Loucy (cell line): ENCODE data around the gene ABCA1.
"Not testable (repeated sequence)": the region's sequence is repeated elsewhere in the genome, so short reads cannot be mapped to it uniquely, and the experiment has no call there.

Experiments
- H2AFZ ChIP-seq: fragments of 200-600 bp; sonication (generic); 2 replicates; pipeline ENCODE4 v1.6.0; 2016; ENCODE audit warnings: antibody characterized with exemption, mild to moderate bottlenecking, low read length, moderate library complexity
- H3F3A ChIP-seq: fragments of 200-600 bp; 2 replicates; pipeline ENCODE4 v1.6.0; 2016; ENCODE audit warnings: antibody characterized with exemption, low read depth, mild to moderate bottlenecking
- H3K27me3 ChIP-seq: fragments of 200-600 bp; sonication (generic); 2 replicates; pipeline ENCODE4 v1.6.1; 2014; ENCODE audit warnings: low read length, mild to moderate bottlenecking; ENCODE audit not compliant: insufficient read depth, poor library complexity, severe bottlenecking
- H3K36me3 ChIP-seq: fragments of 200-600 bp; sonication (generic); 2 replicates; pipeline ENCODE4 v1.6.1; 2016; ENCODE audit warnings: low read length; ENCODE audit not compliant: insufficient read depth
- H3K4me1 ChIP-seq: fragments of 200-600 bp; sonication (generic); 2 replicates; pipeline ENCODE4 v1.5.1; 2014; ENCODE audit warnings: low read length, mild to moderate bottlenecking; ENCODE audit not compliant: insufficient read depth, poor library complexity, severe bottlenecking
- H3K4me2 ChIP-seq: fragments of 200-600 bp; sonication (generic); 2 replicates; pipeline ENCODE4 v1.6.0; 2014; ENCODE audit warnings: antibody characterized with exemption, low read length, low read depth, mild to moderate bottlenecking; ENCODE audit not compliant: poor library complexity, severe bottlenecking
- H3K4me3 ChIP-seq: fragments of 200-600 bp; sonication (generic); 2 replicates; pipeline ENCODE4 v1.5.1; 2014; ENCODE audit warnings: low read length, mild to moderate bottlenecking, mixed read lengths; ENCODE audit not compliant: poor library complexity, severe bottlenecking
- H3K79me2 ChIP-seq: fragments of 200-600 bp; sonication (generic); 2 replicates; pipeline ENCODE4 v1.6.1; 2014; ENCODE audit warnings: low read length; ENCODE audit not compliant: insufficient read depth
- H3K9ac ChIP-seq: fragments of 200-600 bp; sonication (generic); 2 replicates; pipeline ENCODE4 v1.6.0; 2014; ENCODE audit warnings: mild to moderate bottlenecking, low read depth, low read length, moderate library complexity; ENCODE audit not compliant: poor library complexity, severe bottlenecking
- H3K9me2 ChIP-seq: fragments of 200-600 bp; sonication (generic); replicated peaks from 2 replicates; pipeline ENCODE4 v1.6.1; 2016; ENCODE audit warnings: low read depth, low read length, mixed read lengths
- H3K9me3 ChIP-seq: fragments of 200-600 bp; sonication (generic); 2 replicates; pipeline ENCODE4 v1.6.1; 2014; ENCODE audit warnings: mild to moderate bottlenecking, antibody characterized with exemption, low read length, low read depth; ENCODE audit not compliant: insufficient read depth
- H4K20me1 ChIP-seq: fragments of 200-600 bp; sonication (generic); 2 replicates; pipeline ENCODE4 v1.6.0; 2014; ENCODE audit warnings: antibody characterized with exemption, low read length, mild to moderate bottlenecking; ENCODE audit not compliant: insufficient read depth, poor library complexity, severe bottlenecking
- EZH2phosphoT487 ChIP-seq: fragments of 200-600 bp; IDR thresholded peaks from 2 replicates; pipeline ENCODE4 v1.6.1; 2018; ENCODE audit warnings: antibody characterized with exemption, mild to moderate bottlenecking, moderate library complexity, borderline replicate concordance
- TF ChIP-seq, protein P1 (sequence below): fragments of 200-600 bp; sonication (generic); conservative IDR thresholded peaks from 2 replicates; pipeline ENCODE4 v1.5.1; 2014; ENCODE audit warnings: mild to moderate bottlenecking, antibody characterized with exemption, low read length

Gene ABCA1

DNA sequence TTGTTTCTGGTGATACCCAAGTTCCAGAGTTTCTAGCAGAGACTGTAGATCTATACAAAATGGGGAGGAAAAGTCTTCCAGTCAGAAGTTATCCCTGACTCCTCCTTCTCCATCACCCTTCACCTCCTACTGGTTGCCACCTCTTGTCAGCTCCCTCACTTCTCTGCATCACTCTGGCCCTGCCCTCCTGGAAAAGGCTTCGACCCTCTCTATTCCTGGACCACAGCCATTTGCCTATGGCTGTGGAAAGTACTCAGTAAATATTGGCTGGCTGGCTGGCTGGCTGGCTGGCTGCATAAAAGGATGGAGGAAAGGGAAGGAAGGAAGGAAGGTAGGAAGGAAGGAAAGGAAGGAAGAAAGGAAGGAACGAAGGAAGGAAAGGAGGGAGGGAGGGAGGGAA lies 32.7 kb upstream of the ABCA1 start:
- no peak overlapping the region for H2AFZ ChIP-seq
- H3K4me2 ChIP-seq, result no peak overlapping the region
- no peaks in the 10 kb centered on the region for H4K20me1 ChIP-seq
- no peaks in the 10 kb centered on the region for H3K36me3 ChIP-seq
- no peaks in the 10 kb centered on the region for H3K9me2 ChIP-seq
- H3K79me2 ChIP-seq, result no peaks in the 10 kb centered on the region
- H3F3A ChIP-seq, result no peaks in the 10 kb centered on the region
- H3K9ac ChIP-seq, result no peak overlapping the region
- no peak overlapping the region for H3K4me3 ChIP-seq
- H3K9me3 ChIP-seq, result no peaks in the 10 kb centered on the region
- H3K27me3 ChIP-seq, result no peaks in the 10 kb centered on the region
- TF ChIP-seq, protein P1, sequence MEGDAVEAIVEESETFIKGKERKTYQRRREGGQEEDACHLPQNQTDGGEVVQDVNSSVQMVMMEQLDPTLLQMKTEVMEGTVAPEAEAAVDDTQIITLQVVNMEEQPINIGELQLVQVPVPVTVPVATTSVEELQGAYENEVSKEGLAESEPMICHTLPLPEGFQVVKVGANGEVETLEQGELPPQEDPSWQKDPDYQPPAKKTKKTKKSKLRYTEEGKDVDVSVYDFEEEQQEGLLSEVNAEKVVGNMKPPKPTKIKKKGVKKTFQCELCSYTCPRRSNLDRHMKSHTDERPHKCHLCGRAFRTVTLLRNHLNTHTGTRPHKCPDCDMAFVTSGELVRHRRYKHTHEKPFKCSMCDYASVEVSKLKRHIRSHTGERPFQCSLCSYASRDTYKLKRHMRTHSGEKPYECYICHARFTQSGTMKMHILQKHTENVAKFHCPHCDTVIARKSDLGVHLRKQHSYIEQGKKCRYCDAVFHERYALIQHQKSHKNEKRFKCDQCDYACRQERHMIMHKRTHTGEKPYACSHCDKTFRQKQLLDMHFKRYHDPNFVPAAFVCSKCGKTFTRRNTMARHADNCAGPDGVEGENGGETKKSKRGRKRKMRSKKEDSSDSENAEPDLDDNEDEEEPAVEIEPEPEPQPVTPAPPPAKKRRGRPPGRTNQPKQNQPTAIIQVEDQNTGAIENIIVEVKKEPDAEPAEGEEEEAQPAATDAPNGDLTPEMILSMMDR, result no peak
- TF ChIP-seq EZH2phosphoT487, result no peak
- H3K4me1 ChIP-seq, result peaks cover 22% of the 10 kb centered on the region

DNA sequence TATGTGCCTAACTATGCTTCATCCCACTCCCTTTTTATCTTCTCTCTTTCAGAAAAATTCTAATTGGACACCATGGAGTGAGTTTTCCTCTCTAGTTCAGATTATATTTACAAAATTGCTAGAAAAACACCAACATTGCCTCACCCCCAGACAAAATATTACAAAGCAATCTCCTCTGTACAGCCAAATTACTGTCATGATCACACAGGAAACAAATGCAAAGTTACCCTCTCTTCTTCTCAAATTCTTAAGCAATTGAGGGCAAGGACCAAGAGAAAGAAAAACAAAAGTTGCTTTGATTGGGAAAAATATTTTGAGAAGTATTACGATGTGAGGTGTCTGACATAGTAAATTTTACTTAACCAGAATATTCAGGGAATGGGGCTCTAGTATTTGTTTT lies 30.8 kb upstream of the ABCA1 start:
- Histone ChIP-seq H4K20me1 (no peaks in the 10 kb centered on the region), H3F3A (no peaks in the 10 kb centered on the region), H3K79me2 (no peaks in the 10 kb centered on the region), H3K27me3 (no peaks in the 10 kb centered on the region), H3K9ac (no peak overlapping the region), H3K9me3 (no peaks in the 10 kb centered on the region), H3K4me3 (no peak overlapping the region), H3K4me1 (peaks cover 22% of the 10 kb centered on the region), H3K4me2 (no peak overlapping the region), H3K9me2 (no peaks in the 10 kb centered on the region), H2AFZ (no peak overlapping the region), H3K36me3 (no peaks in the 10 kb centered on the region)
- TF ChIP-seq EZH2phosphoT487, result no peak
- TF ChIP-seq, protein P1, result no peak

DNA sequence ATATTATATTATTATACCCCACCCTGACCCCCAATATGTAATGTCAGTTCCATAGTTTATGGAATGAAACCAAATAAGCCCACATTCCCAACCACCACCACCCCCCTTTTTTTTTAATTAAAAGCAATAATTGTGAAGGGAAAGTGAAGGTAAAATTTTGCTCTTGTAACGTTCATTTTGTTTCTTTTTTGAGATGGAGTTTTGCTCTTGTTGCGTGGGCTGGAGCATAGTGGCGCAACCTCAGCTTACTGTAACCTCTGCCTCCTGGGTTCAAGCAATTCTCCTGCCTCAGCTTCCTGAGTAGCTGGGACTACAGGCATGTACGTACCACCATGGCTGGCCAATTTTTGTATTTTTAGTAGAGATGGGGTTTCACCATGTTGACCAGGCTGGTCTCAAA lies 30.1 kb upstream of the ABCA1 start:
- H3F3A ChIP-seq, H3K36me3 ChIP-seq, H3K9me2 ChIP-seq, H4K20me1 ChIP-seq, H3K79me2 ChIP-seq, H3K4me2 ChIP-seq, H3K27me3 ChIP-seq, H3K9me3 ChIP-seq, H3K4me3 ChIP-seq, H2AFZ ChIP-seq, H3K9ac ChIP-seq: not testable (repeated sequence)
- peaks cover 22% of the 10 kb centered on the region for H3K4me1 ChIP-seq

DNA sequence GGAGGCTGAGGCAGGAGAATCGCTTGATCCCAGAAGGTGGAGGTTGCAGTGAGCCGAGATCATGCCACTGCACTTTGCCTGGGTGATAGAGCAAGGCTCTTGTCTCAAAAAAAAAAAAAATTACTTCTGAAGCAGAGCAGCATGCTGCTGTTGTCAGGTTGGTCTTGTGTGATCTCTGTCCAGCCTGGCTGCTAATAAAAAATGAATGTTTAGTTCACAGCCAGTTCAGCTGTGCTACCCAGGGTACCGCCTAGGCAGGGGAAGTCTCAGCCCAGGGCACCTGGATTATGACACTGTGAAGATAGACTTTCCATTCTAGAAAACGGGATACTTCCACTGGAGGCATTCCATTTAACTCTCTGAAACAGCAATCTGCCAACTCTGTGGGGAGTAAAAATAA lies 23.5 kb upstream of the ABCA1 start:
- TF ChIP-seq, protein P1, result no peak
- no peak for TF ChIP-seq EZH2phosphoT487
- no peaks in the 10 kb centered on the region for H3F3A ChIP-seq

More for the DNA sequence above, 23.5 kb upstream of the ABCA1 start:
- no peak overlapping the region for H3K4me3 ChIP-seq
- H3K9me3 ChIP-seq, result no peaks in the 10 kb centered on the region
- H3K9me2 ChIP-seq, result no peaks in the 10 kb centered on the region
- no peak overlapping the region for H3K9ac ChIP-seq
- no peak overlapping the region for H2AFZ ChIP-seq
- H3K36me3 ChIP-seq, result no peaks in the 10 kb centered on the region
- no peaks in the 10 kb centered on the region for H3K79me2 ChIP-seq
- H3K4me2 ChIP-seq, result no peak overlapping the region
- no peaks in the 10 kb centered on the region for H4K20me1 ChIP-seq
- H3K27me3 ChIP-seq, result no peaks in the 10 kb centered on the region
- H3K4me1 ChIP-seq, result no peaks in the 10 kb centered on the region
